H9 (cell line): ENCODE data around the gene GUCY2D. TPM values are rescaled to one million over a fixed set of nuclear protein-coding genes. Genes with fewer than 3 reads are reported as not detected.

Experiments used
- DNase-seq: peaks from one replicate; pipeline ENCODE4 v3.0.0-alpha.2; 2017
- H2AFZ ChIP-seq: one replicate; pipeline ENCODE4 v1.6.1; 2013; ENCODE audit warnings: mild to moderate bottlenecking, low read length, control low read depth, moderate library complexity
- H2AK5ac ChIP-seq: 2 replicates; pipeline ENCODE4 v1.6.1; 2013; ENCODE audit warnings: low read length, control low read depth, mixed read lengths; ENCODE audit not compliant: insufficient read length
- H2BK120ac ChIP-seq: one replicate; pipeline ENCODE4 v1.6.1; 2013; ENCODE audit warnings: low read depth, mild to moderate bottlenecking, low read length, control low read depth, inconsistent platforms; ENCODE audit not compliant: poor library complexity, severe bottlenecking
- H2BK12ac ChIP-seq: 2 replicates; pipeline ENCODE4 v1.6.1; 2013; ENCODE audit warnings: low read length, control low read depth, mixed read lengths, low read depth; ENCODE audit not compliant: insufficient read length
- H2BK15ac ChIP-seq: 2 replicates; pipeline ENCODE4 v1.6.1; 2013; ENCODE audit warnings: low read depth, low read length, control low read depth
- H2BK20ac ChIP-seq: one replicate; pipeline ENCODE4 v1.6.1; 2013; ENCODE audit warnings: low read depth, mild to moderate bottlenecking, low read length, control low read depth, inconsistent platforms; ENCODE audit not compliant: poor library complexity, severe bottlenecking
- H2BK5ac ChIP-seq: 2 replicates; pipeline ENCODE4 v1.6.1; 2013; ENCODE audit warnings: low read length, control low read depth, mixed read lengths; ENCODE audit not compliant: insufficient read length
- H3K14ac ChIP-seq: 2 replicates; pipeline ENCODE4 v1.6.1; 2013; ENCODE audit warnings: low read length, control low read depth; ENCODE audit not compliant: insufficient read depth
- H3K18ac ChIP-seq: 2 replicates; pipeline ENCODE4 v1.6.1; 2013; ENCODE audit warnings: low read depth, mild to moderate bottlenecking, mixed read lengths, low read length, control low read depth; ENCODE audit not compliant: insufficient read length
- H3K23ac ChIP-seq: 2 replicates; pipeline ENCODE4 v1.6.1; 2013; ENCODE audit warnings: low read length, control low read depth, mixed read lengths, low read depth; ENCODE audit not compliant: insufficient read length
- H3K23me2 ChIP-seq: 2 replicates; pipeline ENCODE4 v1.6.1; 2013; ENCODE audit warnings: low read depth, mild to moderate bottlenecking, mixed read lengths, low read length, control low read depth; ENCODE audit not compliant: insufficient read length, poor library complexity, severe bottlenecking
- H3K27ac ChIP-seq: 2 replicates; pipeline ENCODE4 v1.5.1; 2013; ENCODE audit warnings: low read length, control low read depth, mixed read lengths, low read depth; ENCODE audit not compliant: insufficient read length
- H3K27me3 ChIP-seq: 2 replicates; pipeline ENCODE4 v1.6.1; 2013; ENCODE audit warnings: low read length, control low read depth, inconsistent platforms; ENCODE audit not compliant: insufficient read depth
- H3K4ac ChIP-seq: 2 replicates; pipeline ENCODE4 v1.6.1; 2013; ENCODE audit warnings: low read depth, mild to moderate bottlenecking, control low read depth, inconsistent platforms, low read length, moderate library complexity
- H3K4me1 ChIP-seq: 2 replicates; pipeline ENCODE4 v1.6.1; 2013; ENCODE audit warnings: low read length, control low read depth, inconsistent platforms; ENCODE audit not compliant: insufficient read depth
- H3K4me2 ChIP-seq: 2 replicates; pipeline ENCODE4 v1.6.1; 2013; ENCODE audit warnings: low read length, control low read depth, mixed read lengths; ENCODE audit not compliant: insufficient read length, insufficient read depth
- H3K56ac ChIP-seq: 2 replicates; pipeline ENCODE4 v1.6.1; 2013; ENCODE audit warnings: low read depth, mild to moderate bottlenecking, mixed read lengths, low read length, control low read depth; ENCODE audit not compliant: insufficient read length
- H3K79me1 ChIP-seq: 2 replicates; pipeline ENCODE4 v1.6.1; 2013; ENCODE audit warnings: low read depth, mild to moderate bottlenecking, moderate library complexity, low read length, control low read depth, inconsistent platforms; ENCODE audit not compliant: insufficient read depth, poor library complexity, severe bottlenecking
- H3K79me2 ChIP-seq: 2 replicates; pipeline ENCODE4 v1.6.1; 2013; ENCODE audit warnings: low read length, control low read depth, inconsistent platforms; ENCODE audit not compliant: insufficient read depth
- H3K9ac ChIP-seq: 2 replicates; pipeline ENCODE4 v1.6.1; 2013; ENCODE audit warnings: low read length, control low read depth, mixed read lengths; ENCODE audit not compliant: insufficient read length; ENCODE audit errors: extremely low read depth
- H3K9me3 ChIP-seq: one replicate; pipeline ENCODE4 v1.6.1; 2013; ENCODE audit warnings: low read depth, low read length, inconsistent platforms; ENCODE audit not compliant: control insufficient read depth
- H3T11ph ChIP-seq: one replicate; pipeline ENCODE4 v1.6.1; 2013; ENCODE audit warnings: mild to moderate bottlenecking, low read length, control low read depth, inconsistent platforms
- H4K20me1 ChIP-seq: one replicate; pipeline ENCODE4 v1.6.1; 2013; ENCODE audit not compliant: control insufficient read depth, insufficient read length, insufficient read depth
- H4K5ac ChIP-seq: 2 replicates; pipeline ENCODE4 v1.6.1; 2013; ENCODE audit warnings: low read depth, mild to moderate bottlenecking, mixed read lengths, low read length, control low read depth; ENCODE audit not compliant: insufficient read length
- H4K8ac ChIP-seq: replicated peaks from 2 replicates; pipeline ENCODE4 v1.6.1; 2013; ENCODE audit warnings: low read length, control low read depth, mixed read lengths, low read depth; ENCODE audit not compliant: insufficient read length
- H4K91ac ChIP-seq: 2 replicates; pipeline ENCODE4 v1.6.1; 2013; ENCODE audit warnings: low read depth, mild to moderate bottlenecking, moderate library complexity, mixed read lengths, low read length, control low read depth; ENCODE audit not compliant: insufficient read length
- H3K27ac Mint-ChIP-seq, 3 experiments: 2 replicates in 2 of 3; 3 replicates in 1 of 3; pipeline ENCODE4 v1.8.0; 2020 to 2021; ENCODE audit warnings: mixed read lengths in 3 of 3, mild to moderate bottlenecking in 1 of 3, moderate library complexity in 1 of 3
- H3K27me3 Mint-ChIP-seq: 2 replicates; pipeline ENCODE4 v1.8.0; 2021; ENCODE audit warnings: low read depth, mild to moderate bottlenecking, moderate library complexity, mixed read lengths
- H3K36me3 Mint-ChIP-seq, 3 experiments: 2 replicates in 2 of 3; 3 replicates in 1 of 3; pipeline ENCODE4 v1.8.0; 2020 to 2021; ENCODE audit warnings: low read depth in 3 of 3, mixed read lengths in 3 of 3; ENCODE audit not compliant: insufficient read depth in 1 of 3
- H3K4me1 Mint-ChIP-seq, 2 experiments: 2 replicates each; pipeline ENCODE4 v1.8.0; 2020; ENCODE audit warnings: mixed read lengths in 2 of 2
- H3K4me3 Mint-ChIP-seq, 2 experiments: 2 replicates in 1 of 2; 3 replicates in 1 of 2; pipeline ENCODE4 v1.8.0; 2020 to 2021; ENCODE audit warnings: mild to moderate bottlenecking in 2 of 2, mixed read lengths in 2 of 2, moderate library complexity in 1 of 2
- H3K9me3 Mint-ChIP-seq, 2 experiments: 2 replicates in 1 of 2; 3 replicates in 1 of 2; pipeline ENCODE4 v1.8.0; 2020; ENCODE audit warnings: mild to moderate bottlenecking in 2 of 2, mixed read lengths in 2 of 2, moderate library complexity in 1 of 2
- CTCF ChIP-seq: fragments of 200-600 bp; sonication (generic); conservative IDR thresholded peaks from 3 replicates; pipeline ENCODE4 v1.8.0; 2021; ENCODE audit warnings: antibody characterized with exemption, mild to moderate bottlenecking
- WGBS: extraction: QIAGEN DNeasy Blood & Tissue Kit; methylation state at CpG from one replicate; pipeline ENCODE4 v1.1.7; 2013; ENCODE audit warnings: missing lambda C conversion rate, low lambda C conversion rate, mixed read lengths; ENCODE audit not compliant: insufficient read length; ENCODE audit errors: extremely low coverage; 5-methylcytosine and 5-hydroxymethylcytosine counted together
- total RNA-seq: library from RNA; stranded (reverse); gene quantifications from 2 replicates; pipeline ENCODE4 v1.2.1, GENCODE V29; 2021

The GUCY2D gene
- total RNA-seq, 1 experiment from 2014 or later: 0.15 TPM

- no peak for DNase-seq
- H3K4me1 Mint-ChIP-seq: peaks cover 3 to 6% of the 10 kb centered on the region in 2 experiments; a peak in 3 of 4 replicates
- H3K27me3 Mint-ChIP-seq: peaks cover 16% of the 10 kb centered on the region
- Histone ChIP-seq H3T11ph (no peak overlapping the region), H3K4me2 (no peak overlapping the region), H4K91ac (no peak overlapping the region), H3K79me1 (no peaks in the 10 kb centered on the region), H3K9me3 (no peaks in the 10 kb centered on the region), H3K18ac (no peak overlapping the region), H2BK12ac (no peak overlapping the region), H3K56ac (no peak overlapping the region), H3K4ac (no peak overlapping the region), H4K5ac (no peak overlapping the region), H3K79me2 (no peaks in the 10 kb centered on the region), H3K23ac (no peak overlapping the region), H2BK120ac (peak overlapping the region; percentile 48), H3K23me2 (no peaks in the 10 kb centered on the region), H3K27me3 (no peaks in the 10 kb centered on the region), H2AK5ac (no peak overlapping the region), H4K20me1 (no peaks in the 10 kb centered on the region), H3K4me1 (no peaks in the 10 kb centered on the region; the same call in 1 of the 2 replicates), H2BK5ac (no peak overlapping the region), H3K14ac (no peak overlapping the region), H2BK15ac (no peak overlapping the region), H3K9ac (no peak overlapping the region), H2AFZ (no peak overlapping the region), H4K8ac (no peak overlapping the region), H3K27ac (no peak overlapping the region), H2BK20ac (no peak overlapping the region)
- H3K9me3 Mint-ChIP-seq: peaks cover 3 to 4% of the 10 kb centered on the region in 2 experiments; a peak in 3 of 5 replicates
- WGBS: no CpG with 5 or more reads among the region's 2 CpGs
- H3K27ac Mint-ChIP-seq: no peak overlapping the region
- no peak for TF ChIP-seq CTCF
- no peak overlapping the region for H3K4me3 Mint-ChIP-seq
- no peaks in the 10 kb centered on the region for H3K36me3 Mint-ChIP-seq
These were observed 6.7 kb upstream of the GUCY2D start for GRCh38 chr17:7995724-7996123.
